Measurements from ENCODE around the gene TRIM46. TPM values are rescaled to one million over a fixed set of nuclear protein-coding genes. Genes with fewer than 3 reads are reported as not detected.

The TRIM46 gene
- total RNA-seq, 1 donor from 2014 or later: 0.43 TPM

DNA sequence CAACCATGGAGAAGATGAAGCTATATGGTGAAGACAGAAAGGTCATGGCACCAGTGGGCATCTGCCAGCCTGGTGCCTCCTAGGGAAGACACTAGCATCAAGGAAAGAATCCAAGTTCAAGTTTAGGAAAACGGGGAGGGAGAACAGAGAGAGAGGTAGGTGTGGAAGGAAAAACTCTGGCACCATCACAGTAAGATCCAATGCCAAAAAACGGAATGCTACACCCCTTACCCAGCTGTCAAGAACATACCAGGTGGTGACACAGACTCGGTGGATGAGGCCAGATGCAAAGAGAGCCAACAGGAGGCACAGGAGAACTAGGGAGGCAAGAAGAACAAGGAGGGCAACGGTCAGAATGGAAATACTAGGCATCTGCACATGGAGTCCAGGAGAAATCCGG lies 4.1 kb upstream of the TRIM46 start:
- Histone ChIP-seq H3K27me3 (no peaks in the 10 kb centered on the region), H3K36me3 (peaks cover 30% of the 10 kb centered on the region), H3K9me3 (no peaks in the 10 kb centered on the region), H3K4me3 (no peak overlapping the region), H3K4me1 (peaks cover 24% of the 10 kb centered on the region), H3K27ac (no peak overlapping the region)
- ATAC-seq (no peak), DNase-seq (no peak)
- TF ChIP-seq, protein P1, sequence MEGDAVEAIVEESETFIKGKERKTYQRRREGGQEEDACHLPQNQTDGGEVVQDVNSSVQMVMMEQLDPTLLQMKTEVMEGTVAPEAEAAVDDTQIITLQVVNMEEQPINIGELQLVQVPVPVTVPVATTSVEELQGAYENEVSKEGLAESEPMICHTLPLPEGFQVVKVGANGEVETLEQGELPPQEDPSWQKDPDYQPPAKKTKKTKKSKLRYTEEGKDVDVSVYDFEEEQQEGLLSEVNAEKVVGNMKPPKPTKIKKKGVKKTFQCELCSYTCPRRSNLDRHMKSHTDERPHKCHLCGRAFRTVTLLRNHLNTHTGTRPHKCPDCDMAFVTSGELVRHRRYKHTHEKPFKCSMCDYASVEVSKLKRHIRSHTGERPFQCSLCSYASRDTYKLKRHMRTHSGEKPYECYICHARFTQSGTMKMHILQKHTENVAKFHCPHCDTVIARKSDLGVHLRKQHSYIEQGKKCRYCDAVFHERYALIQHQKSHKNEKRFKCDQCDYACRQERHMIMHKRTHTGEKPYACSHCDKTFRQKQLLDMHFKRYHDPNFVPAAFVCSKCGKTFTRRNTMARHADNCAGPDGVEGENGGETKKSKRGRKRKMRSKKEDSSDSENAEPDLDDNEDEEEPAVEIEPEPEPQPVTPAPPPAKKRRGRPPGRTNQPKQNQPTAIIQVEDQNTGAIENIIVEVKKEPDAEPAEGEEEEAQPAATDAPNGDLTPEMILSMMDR (IDR thresholded peaks at IDR 0.05): no peak
- intact Hi-C loops (cut with DNase I): loop anchor here (5.0 kb wide), 1 partner anchor 77 kb away; no protein-coding TSS in a partner anchor

- ATAC-seq (no peak), DNase-seq (no peak)
- Histone ChIP-seq H3K36me3 (peaks cover 30% of the 10 kb centered on the region), H3K27me3 (no peaks in the 10 kb centered on the region), H3K27ac (no peak overlapping the region), H3K9me3 (no peaks in the 10 kb centered on the region), H3K4me3 (no peak overlapping the region), H3K4me1 (peaks cover 24% of the 10 kb centered on the region)
- intact Hi-C loops (cut with DNase I): no loop called here
- TF ChIP-seq, protein P1 (IDR thresholded peaks at IDR 0.05): no peak
Measured at GRCh38 chr1:155170101-155170785, 3.4 kb upstream of the TRIM46 start.

DNA sequence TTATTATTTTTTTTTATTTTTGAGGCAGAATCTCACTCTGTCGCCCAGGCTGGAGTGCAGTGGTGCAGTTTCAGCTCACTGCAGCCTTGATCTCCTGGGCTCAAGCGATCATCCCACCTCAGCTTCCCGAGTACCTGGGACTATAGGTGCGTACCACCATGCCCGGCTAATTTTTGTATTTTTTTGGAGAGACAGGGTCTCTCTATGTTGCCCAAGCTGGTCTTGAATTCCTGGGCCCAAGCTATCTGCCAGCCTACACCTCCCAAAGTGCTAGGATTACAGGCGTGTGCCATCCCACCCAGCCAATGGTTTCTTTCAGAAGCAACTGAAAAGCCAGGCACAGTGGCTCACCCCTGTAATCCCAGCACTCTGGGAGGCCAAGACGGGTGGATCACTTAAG lies 2.8 kb upstream of the TRIM46 start:
- TF ChIP-seq, protein P1 (IDR thresholded peaks at IDR 0.05): no peak
- intact Hi-C loops (cut with DNase I): no loop called here
- Histone ChIP-seq H3K4me1 (peaks cover 24% of the 10 kb centered on the region), H3K36me3 (peaks cover 30% of the 10 kb centered on the region), H3K9me3 (no peaks in the 10 kb centered on the region), H3K27me3 (no peaks in the 10 kb centered on the region), H3K27ac (no peak overlapping the region), H3K4me3 (no peak overlapping the region)
- DNase-seq (no peak), ATAC-seq (no peak)

DNA sequence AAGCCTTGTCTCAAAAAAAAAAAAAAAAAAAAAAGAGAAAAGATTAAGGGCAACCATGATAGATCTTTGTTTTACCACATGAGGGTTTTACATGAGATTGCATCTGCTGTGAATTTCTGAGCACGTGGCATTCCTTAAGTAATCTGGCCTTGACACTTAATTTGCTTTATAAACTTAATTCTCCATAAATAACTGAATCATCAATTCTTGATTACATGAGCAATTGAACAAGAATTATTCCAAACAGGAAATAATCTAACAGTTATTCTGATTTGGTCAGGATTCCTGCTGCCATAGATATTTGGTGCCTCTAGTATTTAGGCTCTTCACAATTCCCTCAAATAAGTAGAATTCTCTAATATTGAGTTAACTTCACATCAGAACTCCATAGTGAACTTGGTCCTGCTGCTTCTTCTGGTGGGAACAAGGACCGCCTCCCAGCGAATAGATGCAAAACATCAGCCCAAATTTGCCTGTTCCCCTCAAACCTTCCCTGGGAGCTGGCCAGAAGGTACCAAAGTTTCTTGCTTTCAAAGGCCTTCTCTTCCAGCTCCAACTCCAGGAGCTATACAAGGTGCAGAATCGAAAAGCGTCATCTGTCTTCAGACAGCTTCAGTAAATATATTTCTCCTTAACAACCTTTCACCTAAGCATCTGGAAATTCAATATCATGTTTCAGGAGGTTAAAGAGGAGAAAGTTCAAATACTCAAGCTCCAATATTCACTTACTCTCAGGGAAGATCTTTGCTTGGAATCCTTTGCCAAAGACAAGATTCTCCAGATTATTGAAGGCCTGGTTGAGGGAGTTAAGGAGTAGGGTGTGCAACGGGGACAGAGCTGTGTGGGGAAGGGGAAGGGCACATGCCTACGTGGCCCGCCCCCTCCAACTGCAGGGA lies 1.6 kb upstream of the TRIM46 start:
- Histone ChIP-seq H3K4me1 (peaks cover 26% of the 10 kb centered on the region), H3K9me3 (no peaks in the 10 kb centered on the region), H3K27ac (peak overlapping the region; percentile 88), H3K27me3 (no peaks in the 10 kb centered on the region), H3K4me3 (peak overlapping the region; percentile 67), H3K36me3 (peaks cover 30% of the 10 kb centered on the region)
- TF ChIP-seq, protein P1 (IDR thresholded peaks at IDR 0.05): no peak
- peak; percentile 5 for ATAC-seq
- no peak for DNase-seq
- intact Hi-C loops (cut with DNase I): no loop called here

DNA sequence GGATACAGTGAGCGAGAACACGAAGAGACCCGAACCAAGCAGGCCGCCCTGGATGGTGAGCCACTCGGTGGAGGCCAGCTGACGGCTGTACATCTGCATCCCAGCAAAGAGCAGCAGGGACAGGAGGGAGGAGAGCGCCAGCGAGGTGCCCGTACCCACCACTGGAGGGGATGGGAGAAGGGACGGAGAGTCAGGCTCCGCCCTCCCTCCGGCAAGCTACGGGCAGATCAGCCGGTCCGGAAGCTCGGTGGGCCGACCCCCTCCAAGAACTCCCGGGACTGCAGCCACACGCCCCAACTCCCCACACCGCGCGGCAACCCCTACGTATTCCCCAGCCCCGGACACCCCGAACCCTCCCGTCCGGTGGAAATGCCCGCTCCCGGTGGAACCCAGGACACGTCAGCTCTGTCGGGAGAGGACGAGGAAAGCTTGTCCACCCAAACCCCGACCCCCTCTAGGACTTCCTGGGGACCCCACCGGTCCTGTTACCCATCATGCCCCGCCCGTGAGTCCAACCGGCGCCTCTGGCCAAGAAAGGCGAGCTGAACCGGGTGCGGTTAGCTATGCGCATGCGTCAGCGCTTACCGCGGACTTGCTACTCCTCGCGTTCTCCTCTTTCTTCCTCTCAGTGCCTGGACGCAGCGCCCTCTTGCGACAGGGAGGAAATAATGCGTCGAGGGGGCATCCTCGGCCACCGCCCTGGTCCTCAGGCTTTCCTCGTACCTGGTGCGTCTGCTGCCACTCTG lies 744 bp upstream of the TRIM46 start, which contains the start of gene KRTCAP2:
Gene KRTCAP2, minus strand, starts transcription at position 573 of the 746 bp plus-strand sequence. Its CDS starts 80 bp downstream, at position 493.
- Histone ChIP-seq H3K36me3 (peaks cover 30% of the 10 kb centered on the region), H3K4me3 (peak within 1 kb of the TSS; percentile 67), H3K27me3 (no peaks in the 10 kb centered on the region), H3K9me3 (no peaks in the 10 kb centered on the region), H3K4me1 (peaks cover 19% of the 10 kb centered on the region), H3K27ac (peak within 1 kb of the TSS; percentile 88)
- ATAC-seq (peak; percentile 87), DNase-seq (peak; percentile 98)
- TF ChIP-seq, protein P1 (IDR thresholded peaks at IDR 0.05): peak; percentile 93
- intact Hi-C loops (cut with DNase I): no loop called here

Data from upper lobe of right lung (tissue), 1 donor.